Measurements from ENCODE around the gene SMARCA4. TPM values are rescaled to one million over a fixed set of nuclear protein-coding genes. Genes with fewer than 3 reads are reported as not detected.

The SMARCA4 gene
- total and polyA plus RNA-seq, 11 donors = 34.1 to 70.9 (median 48.6) TPM

GRCh38 chr19:10913716-10914340, 47.0 kb upstream of the SMARCA4 start:
- TF ChIP-seq, protein P1, sequence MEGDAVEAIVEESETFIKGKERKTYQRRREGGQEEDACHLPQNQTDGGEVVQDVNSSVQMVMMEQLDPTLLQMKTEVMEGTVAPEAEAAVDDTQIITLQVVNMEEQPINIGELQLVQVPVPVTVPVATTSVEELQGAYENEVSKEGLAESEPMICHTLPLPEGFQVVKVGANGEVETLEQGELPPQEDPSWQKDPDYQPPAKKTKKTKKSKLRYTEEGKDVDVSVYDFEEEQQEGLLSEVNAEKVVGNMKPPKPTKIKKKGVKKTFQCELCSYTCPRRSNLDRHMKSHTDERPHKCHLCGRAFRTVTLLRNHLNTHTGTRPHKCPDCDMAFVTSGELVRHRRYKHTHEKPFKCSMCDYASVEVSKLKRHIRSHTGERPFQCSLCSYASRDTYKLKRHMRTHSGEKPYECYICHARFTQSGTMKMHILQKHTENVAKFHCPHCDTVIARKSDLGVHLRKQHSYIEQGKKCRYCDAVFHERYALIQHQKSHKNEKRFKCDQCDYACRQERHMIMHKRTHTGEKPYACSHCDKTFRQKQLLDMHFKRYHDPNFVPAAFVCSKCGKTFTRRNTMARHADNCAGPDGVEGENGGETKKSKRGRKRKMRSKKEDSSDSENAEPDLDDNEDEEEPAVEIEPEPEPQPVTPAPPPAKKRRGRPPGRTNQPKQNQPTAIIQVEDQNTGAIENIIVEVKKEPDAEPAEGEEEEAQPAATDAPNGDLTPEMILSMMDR (IDR thresholded peaks at IDR 0.05) = no peak
- TF ChIP-seq POLR2A (IDR thresholded peaks at IDR 0.05) = no peak
- H3K27ac ChIP-seq = no peak overlapping the region

DNA sequence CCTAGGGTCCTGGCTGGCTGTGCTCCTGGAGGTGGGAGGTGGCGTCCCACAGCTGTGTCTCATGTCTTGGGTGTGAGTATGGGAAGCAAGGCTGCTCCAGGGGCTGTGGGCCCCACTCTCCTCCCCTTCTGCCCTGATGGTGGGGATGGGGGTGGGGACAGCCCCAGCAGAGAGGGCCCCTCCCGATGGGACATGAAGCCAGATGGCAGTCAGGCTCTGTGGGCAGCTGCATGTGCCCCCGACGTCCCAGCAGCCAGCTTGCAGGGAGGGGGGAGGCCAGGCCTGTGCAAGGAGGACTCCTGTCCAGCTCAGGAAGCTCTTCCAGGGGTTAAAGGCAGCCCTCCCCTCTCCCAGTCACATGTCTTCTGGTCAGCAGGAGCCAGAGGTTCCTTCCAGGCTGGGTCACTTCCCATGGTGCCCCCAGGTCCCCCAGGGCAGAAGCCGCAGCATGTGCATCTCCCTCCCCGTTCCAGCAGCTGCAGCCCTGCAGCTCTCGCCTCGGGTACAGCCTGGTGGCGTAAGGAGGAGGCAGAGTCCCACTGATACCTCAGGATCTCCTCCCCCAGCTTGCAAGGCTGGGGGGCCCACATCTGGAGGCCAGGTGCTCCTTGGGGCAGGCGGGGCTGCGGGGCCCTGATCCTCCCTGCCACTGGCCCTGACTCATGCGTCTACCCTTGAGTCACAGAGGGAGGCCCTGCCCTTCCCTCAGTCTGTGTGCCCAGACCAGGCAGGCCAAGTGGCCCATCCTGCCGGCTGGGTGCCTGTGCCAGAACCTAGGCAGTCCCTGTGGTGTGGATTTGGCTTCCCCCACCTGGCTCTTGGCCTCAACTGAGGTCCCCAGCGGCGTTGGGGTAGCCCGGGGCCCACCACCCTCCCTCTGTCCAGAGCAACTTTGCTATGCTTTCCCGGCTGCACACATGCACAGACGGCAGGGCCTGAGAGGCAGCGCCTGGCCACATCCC, 45.4 kb upstream of the SMARCA4 start:
- TF ChIP-seq POLR2A (IDR thresholded peaks at IDR 0.05) = no peak
- TF ChIP-seq, protein P1 (IDR thresholded peaks at IDR 0.05) = no peak
- H3K4me3 ChIP-seq = no peak overlapping the region
- no peaks in the 10 kb centered on the region for H3K27me3 ChIP-seq
- no peak overlapping the region for H3K27ac ChIP-seq
- H3K9me3 ChIP-seq = no peaks in the 10 kb centered on the region
- WGBS, 4 donors = 79 to 87% (median 85%) methylated on average over 9 to 19 of the region's 19 CpGs
- DNase-seq = peak in 2 of 5 donors; percentile 7 to 58
- H3K4me1 ChIP-seq = no peaks in the 10 kb centered on the region
- intact Hi-C loops (cut with DNase I) = no loop called here
- peak in 1 of 4 donors; percentile 6 for ATAC-seq
- peaks cover 0 to 96% (median 79%) of the 10 kb centered on the region in 9 donors for H3K36me3 ChIP-seq

More at GRCh38 chr19:10913716-10914340, 47.0 kb upstream of the SMARCA4 start:
- Histone ChIP-seq H3K36me3 (peaks cover 0 to 96% (median 78%) of the 10 kb centered on the region in 9 donors), H3K4me3 (no peak overlapping the region), H3K9me3 (no peaks in the 10 kb centered on the region), H3K27me3 (no peaks in the 10 kb centered on the region), H3K4me1 (no peaks in the 10 kb centered on the region)
- WGBS, 4 donors = 94 to 99% (median 97%) methylated on average over 15 to 24 of the region's 24 CpGs
- ATAC-seq (no peak), DNase-seq (no peak)
- intact Hi-C loops (cut with DNase I) = no loop called here

DNA sequence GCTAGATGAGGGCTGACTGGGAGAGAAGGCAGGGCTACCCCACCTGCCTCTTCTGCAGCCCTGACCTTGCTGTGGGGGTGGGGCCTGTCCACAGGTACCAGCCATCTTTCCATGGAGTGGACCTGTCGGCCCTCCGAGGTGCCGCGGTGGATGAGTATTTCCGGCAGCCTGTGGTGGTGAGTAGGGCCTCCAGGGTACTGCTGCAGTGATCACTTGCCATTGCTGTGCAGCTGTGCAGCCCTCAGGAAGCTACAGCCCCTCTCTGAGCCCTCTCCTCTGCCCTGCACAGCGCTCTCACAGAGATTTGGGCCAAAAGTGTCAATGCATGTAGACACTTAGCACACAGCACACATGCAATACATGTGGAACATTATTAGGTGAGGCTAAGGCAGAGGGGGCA, 44.2 kb upstream of the SMARCA4 start:
- Histone ChIP-seq H3K4me3 (no peak overlapping the region), H3K27ac (no peak overlapping the region), H3K36me3 (peaks cover 0 to 96% (median 79%) of the 10 kb centered on the region in 9 donors), H3K27me3 (no peaks in the 10 kb centered on the region), H3K4me1 (no peaks in the 10 kb centered on the region), H3K9me3 (no peaks in the 10 kb centered on the region)
- DNase-seq = peak in 2 of 5 donors; percentile 7 to 15
- intact Hi-C loops (cut with DNase I) = no loop called here
- WGBS, 4 donors = 91 to 92% (median 92%) methylated on average over 6 of the region's 6 CpGs
- no peak for ATAC-seq
- TF ChIP-seq, protein P1 (IDR thresholded peaks at IDR 0.05) = no peak
- no peak for TF ChIP-seq POLR2A (IDR thresholded peaks at IDR 0.05)

GRCh38 chr19:10918359-10918758, 42.5 kb upstream of the SMARCA4 start:
- no peaks in the 10 kb centered on the region for H3K27me3 ChIP-seq
- no peak for TF ChIP-seq POLR2A (IDR thresholded peaks at IDR 0.05)
- TF ChIP-seq, protein P1 (IDR thresholded peaks at IDR 0.05) = no peak
- no peak overlapping the region for H3K4me3 ChIP-seq
- 94 to 96% (median 95%) methylated on average over 11 of the region's 11 CpGs for WGBS, 4 donors
- H3K9me3 ChIP-seq = no peaks in the 10 kb centered on the region
- DNase-seq = peak in 1 of 5 donors; percentile 3
- no peak for ATAC-seq
- H3K27ac ChIP-seq = no peak overlapping the region
- intact Hi-C loops (cut with DNase I) = no loop called here
- peaks cover 0 to 96% (median 78%) of the 10 kb centered on the region in 9 donors for H3K36me3 ChIP-seq
- no peaks in the 10 kb centered on the region for H3K4me1 ChIP-seq
